Large intestine (tissue), 3 donors: ENCODE results near the gene CHAT. TPM values are rescaled to one million over a fixed set of nuclear protein-coding genes. Genes with fewer than 3 reads are reported as not detected.

Experiments
- DNase-seq, 2 donors: peaks; one replicate each; pipeline versions ENCODE4 v3.0.0 to v3.0.0-alpha.2; 2013
- H3K27ac ChIP-seq: one replicate; pipeline ENCODE4 v1.5.1; 2013; ENCODE audit warnings: low read length
- H3K27me3 ChIP-seq: 2 replicates; pipeline ENCODE4 v1.6.1; 2013; ENCODE audit warnings: low read length; ENCODE audit not compliant: control insufficient read depth, insufficient read depth
- H3K36me3 ChIP-seq: 2 replicates; pipeline ENCODE4 v1.6.1; 2013; ENCODE audit warnings: low read length; ENCODE audit not compliant: control insufficient read depth, insufficient read depth
- H3K4me1 ChIP-seq: one replicate; pipeline ENCODE4 v1.6.1; 2013; ENCODE audit warnings: low read length; ENCODE audit not compliant: control insufficient read depth, insufficient read depth
- H3K4me3 ChIP-seq: one replicate; pipeline ENCODE4 v1.5.1; 2013; ENCODE audit warnings: low read length
- H3K9me3 ChIP-seq: one replicate; pipeline ENCODE4 v1.6.1; 2013; ENCODE audit warnings: mild to moderate bottlenecking, low read depth, low read length, moderate library complexity; ENCODE audit not compliant: control insufficient read depth
- WGBS: methylation state at CpG from one replicate; pipeline ENCODE4 v1.1.5; 2013; ENCODE audit warnings: low lambda C conversion rate; ENCODE audit not compliant: insufficient coverage; 5-methylcytosine and 5-hydroxymethylcytosine counted together
- polyA plus RNA-seq: library from polyadenylated mRNA; unstranded; fragments of 120-200 nt; gene quantifications from one replicate; pipeline ENCODE4 v1.2.1, GENCODE V29; 2013

Gene CHAT
- polyA plus RNA-seq, 1 donor = 0.96 TPM

- H3K36me3 ChIP-seq = no peaks in the 10 kb centered on the region
- no peak overlapping the region for H3K4me3 ChIP-seq
- H3K27me3 ChIP-seq = no peaks in the 10 kb centered on the region
- H3K4me1 ChIP-seq = peaks cover 14% of the 10 kb centered on the region
- H3K27ac ChIP-seq = no peak overlapping the region
- no CpG with 5 or more reads among the region's 4 CpGs for WGBS
- no peaks in the 10 kb centered on the region for H3K9me3 ChIP-seq
- DNase-seq = no peak
These were observed 33.7 kb downstream of the CHAT start for GRCh38 chr10:49647554-49647953.

GRCh38 chr10:49647985-49648795, 34.4 kb downstream of the CHAT start:
- Histone ChIP-seq H3K36me3 (no peaks in the 10 kb centered on the region), H3K27ac (no peak overlapping the region), H3K9me3 (no peaks in the 10 kb centered on the region), H3K27me3 (no peaks in the 10 kb centered on the region), H3K4me1 (peaks cover 21% of the 10 kb centered on the region), H3K4me3 (no peak overlapping the region)
- DNase-seq = no peak
- WGBS = no CpG with 5 or more reads among the region's 18 CpGs

- no peaks in the 10 kb centered on the region for H3K36me3 ChIP-seq
- no peaks in the 10 kb centered on the region for H3K9me3 ChIP-seq
- H3K4me3 ChIP-seq = no peak overlapping the region
- H3K27ac ChIP-seq = no peak overlapping the region
- H3K4me1 ChIP-seq = peaks cover 27% of the 10 kb centered on the region
- peak; percentile 24 to 48 for DNase-seq
- H3K27me3 ChIP-seq = no peaks in the 10 kb centered on the region
- WGBS = no CpG with 5 or more reads among the region's 17 CpGs
These were observed 35.5 kb downstream of the CHAT start for GRCh38 chr10:49649294-49649693.

GRCh38 chr10:49649936-49650723, 36.3 kb downstream of the CHAT start:
- no peaks in the 10 kb centered on the region for H3K36me3 ChIP-seq
- H3K4me1 ChIP-seq = peaks cover 27% of the 10 kb centered on the region
- no peaks in the 10 kb centered on the region for H3K27me3 ChIP-seq
- no peak overlapping the region for H3K4me3 ChIP-seq
- no peaks in the 10 kb centered on the region for H3K9me3 ChIP-seq
- no CpG with 5 or more reads among the region's 8 CpGs for WGBS
- H3K27ac ChIP-seq = no peak overlapping the region
- no peak for DNase-seq

GRCh38 chr10:49650724-49651034, 36.8 kb downstream of the CHAT start:
- no CpG with 5 or more reads among the region's 1 CpG for WGBS
- DNase-seq = no peak
- H3K4me3 ChIP-seq = no peak overlapping the region
- H3K4me1 ChIP-seq = peaks cover 27% of the 10 kb centered on the region
- no peak overlapping the region for H3K27ac ChIP-seq
- no peaks in the 10 kb centered on the region for H3K36me3 ChIP-seq
- H3K27me3 ChIP-seq = no peaks in the 10 kb centered on the region
- no peaks in the 10 kb centered on the region for H3K9me3 ChIP-seq

- Histone ChIP-seq H3K9me3 (no peaks in the 10 kb centered on the region), H3K36me3 (no peaks in the 10 kb centered on the region), H3K27me3 (no peaks in the 10 kb centered on the region), H3K27ac (no peak overlapping the region), H3K4me1 (peaks cover 27% of the 10 kb centered on the region), H3K4me3 (no peak overlapping the region)
- peak in 1 of 2 donors; percentile 10 for DNase-seq
- WGBS = no CpG with 5 or more reads among the region's 15 CpGs
These were observed 37.4 kb downstream of the CHAT start for GRCh38 chr10:49651039-49651835.

- H3K27ac ChIP-seq = peak overlapping the region; percentile 68
These were observed 38.1 kb downstream of the CHAT start for GRCh38 chr10:49651917-49652316.

GRCh38 chr10:49652421-49653272, 38.8 kb downstream of the CHAT start:
- DNase-seq = peak; percentile 87 to 95
- Histone ChIP-seq H3K36me3 (no peaks in the 10 kb centered on the region), H3K27ac (peak overlapping the region; percentile 68), H3K27me3 (no peaks in the 10 kb centered on the region), H3K4me3 (no peak overlapping the region), H3K9me3 (no peaks in the 10 kb centered on the region), H3K4me1 (peaks cover 27% of the 10 kb centered on the region)
- 100% methylated on average over 1 of the region's 15 CpGs for WGBS

More at GRCh38 chr10:49651917-49652316, 38.1 kb downstream of the CHAT start:
- DNase-seq = no peak
- no CpG with 5 or more reads among the region's 2 CpGs for WGBS
- peaks cover 27% of the 10 kb centered on the region for H3K4me1 ChIP-seq
- H3K9me3 ChIP-seq = no peaks in the 10 kb centered on the region
- H3K4me3 ChIP-seq = no peak overlapping the region
- H3K27me3 ChIP-seq = no peaks in the 10 kb centered on the region
- H3K36me3 ChIP-seq = no peaks in the 10 kb centered on the region

GRCh38 chr10:49653273-49653929, 39.6 kb downstream of the CHAT start:
- WGBS = no CpG with 5 or more reads among the region's 11 CpGs
- Histone ChIP-seq H3K27me3 (no peaks in the 10 kb centered on the region), H3K27ac (peak overlapping the region; percentile 68), H3K4me1 (peaks cover 27% of the 10 kb centered on the region), H3K36me3 (no peaks in the 10 kb centered on the region), H3K9me3 (no peaks in the 10 kb centered on the region), H3K4me3 (no peak overlapping the region)
- peak in 1 of 2 donors; percentile 61 for DNase-seq
